ENCODE data around the gene NIPBL. TPM values are rescaled to one million over a fixed set of nuclear protein-coding genes. Genes with fewer than 3 reads are reported as not detected.
"Not testable (repeated sequence)": the region's sequence is repeated elsewhere in the genome, so short reads cannot be mapped to it uniquely, and the experiment has no call there.

NIPBL gene
- total and polyA plus RNA-seq, 9 donors: 30.7 to 53.0 (median 42.3) TPM

DNA sequence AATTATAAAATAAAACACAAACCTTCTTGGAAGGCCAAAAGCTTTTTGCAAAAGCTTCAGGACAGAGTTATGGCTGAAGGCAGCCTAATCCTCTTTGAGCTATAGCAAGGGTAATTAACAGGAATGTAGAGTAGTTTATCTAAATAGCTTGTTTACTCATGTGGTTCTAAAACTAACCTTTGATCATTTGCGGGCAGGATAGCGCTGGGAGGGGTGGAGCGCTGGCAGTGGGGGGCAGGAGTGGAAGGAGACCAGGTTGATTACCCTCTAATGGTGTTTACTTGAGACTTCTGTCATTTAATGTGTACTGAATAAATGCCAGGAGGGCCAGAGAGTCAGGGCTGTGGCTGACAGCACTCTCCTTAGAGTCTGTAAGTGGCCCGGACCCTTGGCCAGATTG, 217.2 kb downstream of the NIPBL start:
- DNase-seq; H3K27me3 ChIP-seq (ENCODE audit: control insufficient read depth, insufficient read depth, low read length); H3K4me1 ChIP-seq (ENCODE audit: control insufficient read depth, insufficient read depth, low read length); H3K27ac ChIP-seq (ENCODE audit: low read length); H3K4me3 ChIP-seq (ENCODE audit: low read length); H3K9me3 ChIP-seq (replicated peaks; ENCODE audit: control insufficient read depth, low read depth, low read length); H3K36me3 ChIP-seq (ENCODE audit: control insufficient read depth, insufficient read depth, low read length): not testable (repeated sequence)
- no CpG with 5 or more reads among the region's 4 CpGs for WGBS (ENCODE audit: insufficient coverage)

DNA sequence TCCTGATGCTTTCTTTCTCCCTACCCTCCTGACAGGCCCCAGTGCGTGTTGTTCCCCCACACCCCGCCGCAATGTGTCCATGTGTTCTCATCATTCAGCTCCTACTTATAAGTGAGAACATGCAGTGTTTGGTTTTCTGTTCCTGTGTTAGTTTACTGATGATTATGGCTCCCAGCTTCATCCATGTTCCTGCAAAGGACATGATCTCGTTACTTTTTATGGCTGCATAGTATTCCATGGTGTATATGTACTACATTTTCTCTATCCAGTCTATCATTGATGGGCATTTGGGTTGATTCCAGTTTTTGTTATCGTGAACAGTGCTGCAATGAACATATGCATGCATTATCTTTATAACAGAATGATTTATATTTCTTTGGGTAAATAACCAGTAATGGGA, 222.7 kb downstream of the NIPBL start:
- H3K27me3 ChIP-seq (ENCODE audit: control insufficient read depth, insufficient read depth, low read length); DNase-seq; H3K36me3 ChIP-seq (ENCODE audit: control insufficient read depth, insufficient read depth, low read length); H3K27ac ChIP-seq (ENCODE audit: low read length); H3K4me1 ChIP-seq (ENCODE audit: control insufficient read depth, insufficient read depth, low read length); H3K4me3 ChIP-seq (ENCODE audit: low read length): not testable (repeated sequence)
- WGBS (ENCODE audit: insufficient coverage): no CpG with 5 or more reads among the region's 5 CpGs
- H3K9me3 ChIP-seq (replicated peaks; ENCODE audit: control insufficient read depth, low read depth, low read length): peaks cover 25% of the 10 kb centered on the region

DNA sequence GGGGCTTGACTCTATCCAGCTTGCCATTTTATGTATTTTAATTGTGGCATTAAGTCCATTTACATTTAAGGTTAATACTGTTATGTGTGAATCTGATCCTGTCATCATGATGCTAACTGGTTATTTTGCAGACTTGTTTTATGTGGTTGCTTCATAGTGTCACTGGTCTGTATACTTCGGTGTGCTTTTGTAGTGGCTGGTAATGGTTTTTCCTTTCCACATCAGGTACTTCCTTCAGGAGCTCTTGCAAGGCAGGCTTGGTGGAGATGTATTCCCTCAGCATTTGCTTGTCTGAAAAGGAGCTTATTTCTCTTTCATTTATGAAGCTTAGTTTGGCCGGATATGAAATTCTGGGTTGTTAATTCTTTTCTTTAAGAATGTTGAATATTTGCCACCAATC, 226.7 kb downstream of the NIPBL start:
- Histone ChIP-seq H3K36me3 (ENCODE audit: control insufficient read depth, insufficient read depth, low read length) (peaks cover 27% of the 10 kb centered on the region), H3K27ac (ENCODE audit: low read length) (no peak overlapping the region), H3K4me3 (ENCODE audit: low read length) (no peak overlapping the region), H3K9me3 (replicated peaks; ENCODE audit: control insufficient read depth, low read depth, low read length) (peaks cover 17% of the 10 kb centered on the region), H3K4me1 (ENCODE audit: control insufficient read depth, insufficient read depth, low read length) (no peaks in the 10 kb centered on the region), H3K27me3 (ENCODE audit: control insufficient read depth, insufficient read depth, low read length) (no peaks in the 10 kb centered on the region)
- DNase-seq: no peak
- WGBS (ENCODE audit: insufficient coverage): no CpG with 5 or more reads among the region's 2 CpGs

DNA sequence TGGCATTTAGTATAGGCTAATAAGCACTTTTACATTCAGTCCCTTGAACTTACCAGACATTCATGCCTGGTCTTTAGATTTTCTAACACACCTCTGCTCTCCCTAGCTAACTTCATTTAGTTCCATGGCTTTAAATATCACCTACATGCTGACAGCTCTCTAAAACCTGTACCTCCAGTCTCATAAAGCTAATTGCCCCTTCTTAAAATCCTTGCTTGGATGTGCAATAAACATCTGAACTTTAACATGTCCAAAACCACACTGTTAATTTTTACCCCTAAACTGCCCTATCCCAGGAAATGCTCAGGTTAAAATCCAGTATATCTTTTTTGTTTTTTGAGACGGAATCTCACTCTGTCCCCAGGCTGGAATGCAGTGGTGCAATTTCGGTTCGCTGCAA, 232.8 kb downstream of the NIPBL start:
- WGBS (ENCODE audit: insufficient coverage): 93% methylated on average over 3 of the region's 3 CpGs
- Histone ChIP-seq H3K9me3 (replicated peaks; ENCODE audit: control insufficient read depth, low read depth, low read length) (peaks cover 2% of the 10 kb centered on the region), H3K4me3 (ENCODE audit: low read length) (no peak overlapping the region), H3K27ac (ENCODE audit: low read length) (no peak overlapping the region), H3K27me3 (ENCODE audit: control insufficient read depth, insufficient read depth, low read length) (no peaks in the 10 kb centered on the region), H3K36me3 (ENCODE audit: control insufficient read depth, insufficient read depth, low read length) (peaks cover 46% of the 10 kb centered on the region), H3K4me1 (ENCODE audit: control insufficient read depth, insufficient read depth, low read length) (no peaks in the 10 kb centered on the region)
- no peak for DNase-seq

DNA sequence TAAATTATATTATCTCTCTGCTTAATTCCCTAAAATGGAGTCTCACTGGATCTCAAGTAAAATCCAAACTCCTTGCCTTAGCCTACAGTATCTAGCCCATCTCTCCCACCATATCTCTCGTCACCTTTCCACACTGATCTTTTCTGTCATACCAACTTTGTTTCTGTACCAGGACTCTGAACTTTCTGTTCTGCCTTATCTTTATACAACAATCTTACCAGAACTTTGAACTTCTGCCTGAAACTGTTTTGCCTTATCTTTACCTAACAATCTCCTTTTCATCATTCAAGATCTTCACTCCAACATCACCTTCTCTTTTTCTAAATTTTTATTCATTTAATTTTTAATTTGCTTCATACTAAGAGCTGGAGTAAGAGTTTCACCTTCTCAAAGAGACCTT, 233.6 kb downstream of the NIPBL start:
- H3K27me3 ChIP-seq (ENCODE audit: control insufficient read depth, insufficient read depth, low read length): no peaks in the 10 kb centered on the region
- H3K4me3 ChIP-seq (ENCODE audit: low read length): no peak overlapping the region
- 71% methylated on average over 1 of the region's 1 CpG for WGBS (ENCODE audit: insufficient coverage)
- peaks cover 2% of the 10 kb centered on the region for H3K9me3 ChIP-seq (replicated peaks; ENCODE audit: control insufficient read depth, low read depth, low read length)
- no peak overlapping the region for H3K27ac ChIP-seq (ENCODE audit: low read length)
- no peak for DNase-seq
- H3K36me3 ChIP-seq (ENCODE audit: control insufficient read depth, insufficient read depth, low read length): peaks cover 47% of the 10 kb centered on the region
- no peaks in the 10 kb centered on the region for H3K4me1 ChIP-seq (ENCODE audit: control insufficient read depth, insufficient read depth, low read length)

DNA sequence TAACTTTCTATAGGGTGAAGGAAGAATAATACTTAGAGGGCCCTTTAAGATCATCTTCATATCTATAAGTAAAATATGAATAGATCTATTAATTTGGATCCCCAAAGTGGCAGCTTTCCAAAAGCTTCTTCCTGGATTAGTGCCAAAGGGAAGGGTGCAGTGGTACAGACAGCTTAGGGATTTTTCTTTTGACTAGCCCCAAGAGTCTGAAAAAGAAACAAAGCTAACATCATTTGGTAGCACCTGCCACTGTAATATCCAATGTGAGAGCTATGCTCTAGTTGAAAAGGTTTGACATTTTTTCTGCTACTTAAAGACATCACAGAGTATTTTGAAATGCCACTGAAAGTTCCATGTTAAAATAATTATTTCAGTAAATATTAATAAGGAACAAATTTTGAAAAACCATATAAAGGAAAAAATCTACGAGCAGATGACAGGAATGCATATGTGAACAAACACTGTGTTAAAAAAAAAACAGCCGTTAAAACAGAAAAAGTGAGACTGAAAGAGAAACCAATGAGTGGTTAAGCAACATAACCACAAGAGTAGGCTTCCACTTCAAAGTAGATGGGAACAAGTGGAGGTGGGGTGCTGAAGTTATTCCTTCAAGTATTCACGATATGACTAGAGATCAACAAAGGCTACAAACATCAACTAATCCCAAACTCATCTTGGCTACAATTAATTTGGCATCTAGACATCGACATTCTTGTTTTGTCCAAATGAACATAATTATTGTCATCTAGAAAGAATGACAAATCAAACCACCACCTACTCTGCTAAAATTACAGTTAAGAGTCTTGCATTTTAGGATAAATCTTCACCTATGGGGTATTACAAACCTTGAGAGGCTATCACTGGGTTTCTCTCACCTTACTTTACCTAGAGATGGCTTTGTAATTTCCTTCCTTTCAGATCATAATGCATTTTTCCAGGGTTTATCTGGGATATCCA, 235.1 kb downstream of the NIPBL start:
- H3K4me1 ChIP-seq (ENCODE audit: control insufficient read depth, insufficient read depth, low read length): no peaks in the 10 kb centered on the region
- H3K9me3 ChIP-seq (replicated peaks; ENCODE audit: control insufficient read depth, low read depth, low read length): no peaks in the 10 kb centered on the region
- H3K27me3 ChIP-seq (ENCODE audit: control insufficient read depth, insufficient read depth, low read length): no peaks in the 10 kb centered on the region
- peaks cover 52% of the 10 kb centered on the region for H3K36me3 ChIP-seq (ENCODE audit: control insufficient read depth, insufficient read depth, low read length)
- H3K27ac ChIP-seq (ENCODE audit: low read length): no peak overlapping the region
- no peak for DNase-seq
- WGBS (ENCODE audit: insufficient coverage): no CpG with 5 or more reads among the region's 4 CpGs
- no peak overlapping the region for H3K4me3 ChIP-seq (ENCODE audit: low read length)

DNA sequence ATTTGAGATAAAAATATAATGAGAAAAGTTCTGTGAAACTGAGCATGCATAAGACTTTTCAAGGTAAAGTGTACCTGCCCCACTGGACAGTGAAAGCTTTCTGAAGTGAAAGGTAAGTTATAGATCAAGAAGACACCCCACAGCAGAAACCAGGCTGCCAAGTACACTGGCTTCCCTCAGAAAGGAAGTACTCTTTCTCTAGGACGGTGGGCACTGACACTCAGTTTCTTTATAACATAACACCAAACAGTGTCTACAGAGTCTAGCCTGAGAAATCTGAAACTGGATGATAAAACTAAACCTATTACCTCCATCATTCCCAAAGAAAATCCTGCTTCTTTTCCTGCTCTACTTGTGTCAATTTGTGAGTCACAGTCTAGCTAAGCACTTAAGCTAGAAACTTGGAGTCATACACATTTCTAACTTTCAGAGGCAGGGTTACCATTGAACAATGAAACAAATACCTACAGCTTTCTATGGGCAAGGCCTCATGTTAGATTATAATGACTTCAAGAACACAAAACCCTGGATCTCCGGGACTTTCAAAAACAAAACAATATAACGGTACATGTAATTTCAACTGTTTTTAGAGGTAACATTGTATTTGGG, 235.9 kb downstream of the NIPBL start:
- H3K36me3 ChIP-seq (ENCODE audit: control insufficient read depth, insufficient read depth, low read length): peaks cover 49% of the 10 kb centered on the region
- H3K9me3 ChIP-seq (replicated peaks; ENCODE audit: control insufficient read depth, low read depth, low read length): no peaks in the 10 kb centered on the region
- no peaks in the 10 kb centered on the region for H3K27me3 ChIP-seq (ENCODE audit: control insufficient read depth, insufficient read depth, low read length)
- H3K4me3 ChIP-seq (ENCODE audit: low read length): no peak overlapping the region
- H3K4me1 ChIP-seq (ENCODE audit: control insufficient read depth, insufficient read depth, low read length): no peaks in the 10 kb centered on the region
- no peak overlapping the region for H3K27ac ChIP-seq (ENCODE audit: low read length)
- DNase-seq: no peak
- 88% methylated on average over 1 of the region's 3 CpGs for WGBS (ENCODE audit: insufficient coverage)

Measured in muscle of leg (tissue), 11 donors.